ENCODE data around the gene SLC16A10.

Gene SLC16A10

DNA sequence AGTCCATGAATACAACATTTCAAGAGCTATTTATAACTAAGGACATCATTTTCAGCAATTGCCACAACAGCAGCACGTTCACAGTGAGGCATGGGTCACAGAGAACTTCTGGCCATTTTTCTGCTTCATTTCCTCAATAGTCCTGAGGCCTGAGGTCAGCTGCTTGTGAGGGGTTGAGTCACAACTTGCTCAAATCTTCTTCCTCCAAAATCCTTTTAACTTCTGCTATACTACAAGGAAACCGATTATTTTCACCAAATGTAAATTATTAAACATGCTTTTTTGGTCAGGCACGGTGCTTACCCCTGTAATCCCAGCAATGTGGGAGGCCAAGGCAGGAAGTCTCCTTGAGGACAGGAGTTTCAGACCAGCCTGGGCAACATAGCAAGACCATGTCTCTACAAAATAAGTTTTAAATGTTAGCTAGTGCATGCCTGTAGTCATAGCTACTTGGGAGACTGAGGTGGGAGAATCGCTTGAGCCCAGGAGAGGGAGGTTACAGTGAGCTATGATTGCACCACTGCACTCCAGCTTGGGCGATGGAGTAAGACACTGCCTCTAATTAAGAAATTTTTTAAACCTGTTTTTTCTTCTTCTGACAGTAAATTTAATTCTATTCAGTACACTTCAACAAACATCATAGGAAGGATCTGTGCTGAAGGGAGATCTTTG, 11.1 kb upstream of the SLC16A10 start:
- TF ChIP-seq RAD21 (IDR thresholded peaks at IDR 0.05; ENCODE audit: low read depth) = no peak
- no peak for TF ChIP-seq EP300 (IDR thresholded peaks at IDR 0.05; ENCODE audit: borderline replicate concordance)
- TF ChIP-seq ZBTB7A (IDR thresholded peaks at IDR 0.05; ENCODE audit: low read depth) = no peak
- TF ChIP-seq NFIC (IDR thresholded peaks at IDR 0.05) = no peak
- no peak for TF ChIP-seq TAF1 (IDR thresholded peaks at IDR 0.05; ENCODE audit: low read depth)
- TF ChIP-seq, protein P1, sequence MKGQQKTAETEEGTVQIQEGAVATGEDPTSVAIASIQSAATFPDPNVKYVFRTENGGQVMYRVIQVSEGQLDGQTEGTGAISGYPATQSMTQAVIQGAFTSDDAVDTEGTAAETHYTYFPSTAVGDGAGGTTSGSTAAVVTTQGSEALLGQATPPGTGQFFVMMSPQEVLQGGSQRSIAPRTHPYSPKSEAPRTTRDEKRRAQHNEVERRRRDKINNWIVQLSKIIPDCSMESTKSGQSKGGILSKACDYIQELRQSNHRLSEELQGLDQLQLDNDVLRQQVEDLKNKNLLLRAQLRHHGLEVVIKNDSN (IDR thresholded peaks at IDR 0.05) = no peak
- TF ChIP-seq TEAD4 (IDR thresholded peaks at IDR 0.05) = no peak
- TF ChIP-seq CREB1 (IDR thresholded peaks at IDR 0.05; ENCODE audit: low read depth) = no peak
- TF ChIP-seq, protein P2, sequence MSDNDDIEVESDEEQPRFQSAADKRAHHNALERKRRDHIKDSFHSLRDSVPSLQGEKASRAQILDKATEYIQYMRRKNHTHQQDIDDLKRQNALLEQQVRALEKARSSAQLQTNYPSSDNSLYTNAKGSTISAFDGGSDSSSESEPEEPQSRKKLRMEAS (IDR thresholded peaks at IDR 0.05) = no peak
- no peak for TF ChIP-seq TCF12 (IDR thresholded peaks at IDR 0.05; ENCODE audit: low read depth)
- TF ChIP-seq, protein P3, sequence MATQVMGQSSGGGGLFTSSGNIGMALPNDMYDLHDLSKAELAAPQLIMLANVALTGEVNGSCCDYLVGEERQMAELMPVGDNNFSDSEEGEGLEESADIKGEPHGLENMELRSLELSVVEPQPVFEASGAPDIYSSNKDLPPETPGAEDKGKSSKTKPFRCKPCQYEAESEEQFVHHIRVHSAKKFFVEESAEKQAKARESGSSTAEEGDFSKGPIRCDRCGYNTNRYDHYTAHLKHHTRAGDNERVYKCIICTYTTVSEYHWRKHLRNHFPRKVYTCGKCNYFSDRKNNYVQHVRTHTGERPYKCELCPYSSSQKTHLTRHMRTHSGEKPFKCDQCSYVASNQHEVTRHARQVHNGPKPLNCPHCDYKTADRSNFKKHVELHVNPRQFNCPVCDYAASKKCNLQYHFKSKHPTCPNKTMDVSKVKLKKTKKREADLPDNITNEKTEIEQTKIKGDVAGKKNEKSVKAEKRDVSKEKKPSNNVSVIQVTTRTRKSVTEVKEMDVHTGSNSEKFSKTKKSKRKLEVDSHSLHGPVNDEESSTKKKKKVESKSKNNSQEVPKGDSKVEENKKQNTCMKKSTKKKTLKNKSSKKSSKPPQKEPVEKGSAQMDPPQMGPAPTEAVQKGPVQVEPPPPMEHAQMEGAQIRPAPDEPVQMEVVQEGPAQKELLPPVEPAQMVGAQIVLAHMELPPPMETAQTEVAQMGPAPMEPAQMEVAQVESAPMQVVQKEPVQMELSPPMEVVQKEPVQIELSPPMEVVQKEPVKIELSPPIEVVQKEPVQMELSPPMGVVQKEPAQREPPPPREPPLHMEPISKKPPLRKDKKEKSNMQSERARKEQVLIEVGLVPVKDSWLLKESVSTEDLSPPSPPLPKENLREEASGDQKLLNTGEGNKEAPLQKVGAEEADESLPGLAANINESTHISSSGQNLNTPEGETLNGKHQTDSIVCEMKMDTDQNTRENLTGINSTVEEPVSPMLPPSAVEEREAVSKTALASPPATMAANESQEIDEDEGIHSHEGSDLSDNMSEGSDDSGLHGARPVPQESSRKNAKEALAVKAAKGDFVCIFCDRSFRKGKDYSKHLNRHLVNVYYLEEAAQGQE (IDR thresholded peaks at IDR 0.05; ENCODE audit: low read depth) = no peak
- TF ChIP-seq YY1 (IDR thresholded peaks at IDR 0.05; ENCODE audit: low read depth) = no peak
- TF ChIP-seq CEBPB (IDR thresholded peaks at IDR 0.05) = no peak

DNA sequence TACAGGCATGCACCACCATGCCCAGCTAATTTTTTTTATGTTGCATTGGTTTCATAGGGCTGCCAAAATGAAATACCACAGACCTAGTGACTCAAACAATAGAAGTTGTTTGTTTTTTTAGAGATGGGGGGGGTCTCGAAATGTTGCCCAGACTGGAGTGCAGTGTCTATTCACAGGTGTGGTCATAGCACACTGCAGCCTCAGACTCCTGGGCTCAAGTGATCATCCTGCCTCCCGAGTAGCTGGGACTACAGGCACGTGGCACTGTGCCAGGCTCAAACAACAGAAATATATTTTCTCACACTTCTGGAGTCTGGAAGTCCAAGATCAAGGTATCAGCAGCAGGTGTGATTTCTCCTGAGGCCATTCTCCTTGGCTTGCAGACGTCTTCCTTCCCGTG, 6.6 kb upstream of the SLC16A10 start:
- TF ChIP-seq NFIC (IDR thresholded peaks at IDR 0.05) (peak; percentile 27; the same call in 1 of the 2 replicates), ZBTB7A (IDR thresholded peaks at IDR 0.05; ENCODE audit: low read depth) (no peak), FOXM1 (IDR thresholded peaks at IDR 0.05; ENCODE audit: borderline replicate concordance, low read depth) (no peak)

DNA sequence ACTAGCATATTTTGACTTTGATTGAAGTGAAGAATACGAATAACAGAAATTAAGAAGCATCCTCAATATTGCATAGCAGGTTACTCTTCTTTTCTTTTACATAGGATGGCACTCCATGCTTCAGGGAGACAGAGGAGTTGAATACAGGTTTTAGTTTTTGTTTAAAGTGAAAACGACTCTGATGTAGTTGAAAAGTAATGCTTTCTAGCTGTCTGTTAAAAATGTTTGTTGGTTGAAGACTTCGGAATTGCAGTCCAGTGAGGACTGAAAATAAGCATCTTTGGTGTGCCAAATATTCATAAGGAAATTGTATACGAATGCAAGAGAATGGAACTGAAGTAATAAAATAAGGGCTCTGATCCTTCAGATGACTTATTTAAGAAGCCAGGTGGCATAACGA, 618 bp upstream of the SLC16A10 start:
- TF ChIP-seq NFIC (IDR thresholded peaks at IDR 0.05) = no peak
- no peak for TF ChIP-seq EGR1 (IDR thresholded peaks at IDR 0.05)
- TF ChIP-seq EP300 (IDR thresholded peaks at IDR 0.05; ENCODE audit: borderline replicate concordance) = no peak
- TF ChIP-seq, protein P3 (IDR thresholded peaks at IDR 0.05; ENCODE audit: low read depth) = no peak
- TF ChIP-seq ZBTB7A (IDR thresholded peaks at IDR 0.05; ENCODE audit: low read depth) = no peak
- TF ChIP-seq TEAD4 (IDR thresholded peaks at IDR 0.05) = no peak
- no peak for TF ChIP-seq FOXM1 (IDR thresholded peaks at IDR 0.05; ENCODE audit: borderline replicate concordance, low read depth)
- TF ChIP-seq CREB1 (IDR thresholded peaks at IDR 0.05; ENCODE audit: low read depth) = no peak
- TF ChIP-seq, protein P1 (IDR thresholded peaks at IDR 0.05) = no peak
- TF ChIP-seq TCF12 (IDR thresholded peaks at IDR 0.05; ENCODE audit: low read depth) = no peak
- TF ChIP-seq CEBPB (IDR thresholded peaks at IDR 0.05) = no peak
- no peak for TF ChIP-seq TAF1 (IDR thresholded peaks at IDR 0.05; ENCODE audit: low read depth)
- TF ChIP-seq RAD21 (IDR thresholded peaks at IDR 0.05; ENCODE audit: low read depth) = no peak
- TF ChIP-seq YY1 (IDR thresholded peaks at IDR 0.05; ENCODE audit: low read depth) = no peak
- TF ChIP-seq, protein P2 (IDR thresholded peaks at IDR 0.05) = no peak

DNA sequence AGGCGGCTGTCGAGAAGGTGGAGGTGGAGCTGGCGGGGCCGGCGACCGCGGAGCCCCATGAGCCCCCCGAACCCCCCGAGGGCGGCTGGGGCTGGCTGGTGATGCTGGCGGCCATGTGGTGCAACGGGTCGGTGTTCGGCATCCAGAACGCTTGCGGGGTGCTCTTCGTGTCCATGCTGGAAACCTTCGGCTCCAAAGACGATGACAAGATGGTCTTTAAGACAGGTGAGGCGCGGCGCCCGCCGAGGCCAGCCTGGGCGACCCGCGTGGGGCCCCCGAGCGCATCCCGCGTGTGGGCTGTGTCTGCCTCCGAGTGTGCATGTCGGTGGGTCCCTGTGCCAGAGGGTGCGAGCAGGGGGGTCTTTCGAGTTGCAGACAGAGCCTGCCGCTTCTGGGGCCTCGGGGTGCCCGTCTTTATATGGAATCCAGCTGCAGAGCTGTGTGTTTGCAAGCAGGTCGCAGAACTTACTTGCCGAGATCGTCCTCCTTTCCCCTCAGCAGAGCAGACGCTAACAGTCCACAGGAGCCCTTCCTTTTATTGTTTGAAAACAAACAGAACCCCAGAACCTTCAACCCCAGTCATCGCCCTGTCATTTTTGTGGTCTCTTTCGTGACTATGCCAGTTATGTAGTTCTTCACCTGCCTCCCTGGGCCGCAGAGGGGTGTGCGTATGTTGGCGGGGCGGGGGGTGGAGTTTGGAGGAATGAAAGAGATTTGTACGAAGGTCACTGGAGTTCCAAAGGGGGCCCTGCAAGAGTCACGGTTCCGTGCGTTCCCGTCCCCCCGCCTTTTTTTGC, 766 bp downstream of the SLC16A10 start:
- TF ChIP-seq, protein P3 (IDR thresholded peaks at IDR 0.05; ENCODE audit: low read depth) = no peak
- TF ChIP-seq, protein P2 (IDR thresholded peaks at IDR 0.05) = 0 out of 2 replicates have a peak, but pooled peaks have one; percentile 3
- TF ChIP-seq CREB1 (IDR thresholded peaks at IDR 0.05; ENCODE audit: low read depth) (no peak), FOXM1 (IDR thresholded peaks at IDR 0.05; ENCODE audit: borderline replicate concordance, low read depth) (no peak), RAD21 (IDR thresholded peaks at IDR 0.05; ENCODE audit: low read depth) (no peak), EGR1 (IDR thresholded peaks at IDR 0.05) (no peak), ZBTB7A (IDR thresholded peaks at IDR 0.05; ENCODE audit: low read depth) (peak; percentile 17; the same call in 1 of the 2 replicates), CEBPB (IDR thresholded peaks at IDR 0.05) (no peak), EP300 (IDR thresholded peaks at IDR 0.05; ENCODE audit: borderline replicate concordance) (no peak), YY1 (IDR thresholded peaks at IDR 0.05; ENCODE audit: low read depth) (no peak), TEAD4 (IDR thresholded peaks at IDR 0.05) (no peak), TAF1 (IDR thresholded peaks at IDR 0.05; ENCODE audit: low read depth) (no peak), NFIC (IDR thresholded peaks at IDR 0.05) (no peak), TCF12 (IDR thresholded peaks at IDR 0.05; ENCODE audit: low read depth) (no peak)
- TF ChIP-seq, protein P1 (IDR thresholded peaks at IDR 0.05) = no peak

Data from Ishikawa (cell line).